Neural progenitor cell (in vitro differentiated cells): Measurements from ENCODE around the gene URB1. TPM values are rescaled to one million over a fixed set of nuclear protein-coding genes. Genes with fewer than 3 reads are reported as not detected.

Experiments used
- DNase-seq: peaks from one replicate; pipeline ENCODE4 v3.0.0-alpha.2; 2016; ENCODE audit warnings: low spot score
- H2AFZ ChIP-seq: fragments of 200-600 bp; sonication (generic); replicated peaks from 2 replicates; pipeline ENCODE4 v1.6.1; 2016; ENCODE audit warnings: antibody characterized with exemption
- H3F3A ChIP-seq: fragments of 200-600 bp; sonication (generic); 2 replicates; pipeline ENCODE4 v1.6.1; 2016; ENCODE audit warnings: antibody characterized with exemption, low read depth
- H3K27ac ChIP-seq: fragments of 200-600 bp; sonication (generic); 2 replicates; pipeline ENCODE4 v1.5.1; 2016; ENCODE audit warnings: mild to moderate bottlenecking
- H3K27me3 ChIP-seq: fragments of 200-600 bp; sonication (generic); 2 replicates; pipeline ENCODE4 v1.6.1; 2016; ENCODE audit warnings: mild to moderate bottlenecking, moderate library complexity
- H3K36me3 ChIP-seq: fragments of 200-600 bp; sonication (generic); 2 replicates; pipeline ENCODE4 v1.5.1; 2016
- H3K4me1 ChIP-seq: fragments of 200-600 bp; sonication (generic); 2 replicates; pipeline ENCODE4 v1.6.1; 2016; ENCODE audit warnings: mixed run types
- H3K4me2 ChIP-seq: fragments of 200-600 bp; sonication (generic); 2 replicates; pipeline ENCODE4 v1.6.1; 2016
- H3K4me3 ChIP-seq: fragments of 200-600 bp; sonication (generic); 2 replicates; pipeline ENCODE4 v1.5.1; 2016
- H3K79me2 ChIP-seq: fragments of 200-600 bp; sonication (generic); 2 replicates; pipeline ENCODE4 v1.6.1; 2016; ENCODE audit warnings: low read depth
- H3K9ac ChIP-seq: fragments of 200-600 bp; sonication (generic); 2 replicates; pipeline ENCODE4 v1.6.1; 2016
- H3K9me3 ChIP-seq: fragments of 200-600 bp; sonication (generic); 2 replicates; pipeline ENCODE4 v1.5.1; 2016; ENCODE audit warnings: low read depth
- H4K20me1 ChIP-seq: fragments of 200-600 bp; sonication (generic); 2 replicates; pipeline ENCODE4 v1.6.1; 2016; ENCODE audit warnings: low read depth
- H3K27ac Mint-ChIP-seq: 3 replicates; pipeline ENCODE4 v1.8.0; 2021; ENCODE audit warnings: mixed read lengths
- H3K27me3 Mint-ChIP-seq: 2 replicates; pipeline ENCODE4 v1.8.0; 2022; ENCODE audit warnings: low read depth, mild to moderate bottlenecking, inconsistent platforms, moderate library complexity, mixed read lengths; ENCODE audit not compliant: insufficient read depth
- H3K36me3 Mint-ChIP-seq: 3 replicates; pipeline ENCODE4 v1.8.0; 2021; ENCODE audit warnings: mixed read lengths
- H3K4me1 Mint-ChIP-seq: 3 replicates; pipeline ENCODE4 v1.8.0; 2021; ENCODE audit warnings: mixed read lengths
- H3K4me3 Mint-ChIP-seq: 3 replicates; pipeline ENCODE4 v1.8.0; 2021; ENCODE audit warnings: mild to moderate bottlenecking, moderate library complexity, mixed read lengths
- H3K9me3 Mint-ChIP-seq: 3 replicates; pipeline ENCODE4 v1.8.0; 2020; ENCODE audit warnings: mixed read lengths
- CTCF ChIP-seq: fragments of 200-600 bp; sonication (generic); IDR thresholded peaks from 2 replicates; pipeline ENCODE4 v1.5.1; 2017; ENCODE audit warnings: antibody characterized with exemption, mild to moderate bottlenecking
- EZH2 ChIP-seq: fragments of 200-600 bp; sonication (generic); IDR thresholded peaks from 2 replicates; pipeline ENCODE4 v1.6.1; 2017; ENCODE audit warnings: antibody characterized with exemption, mild to moderate bottlenecking, moderate library complexity
- EZH2phosphoT487 ChIP-seq: fragments of 200-600 bp; sonication (generic); IDR thresholded peaks from 2 replicates; pipeline ENCODE4 v1.6.1; 2017; ENCODE audit warnings: antibody characterized with exemption
- total RNA-seq: library from RNA; depleted of rRNA; stranded (reverse); fragments of >200 nt; gene quantifications from 2 replicates; pipeline ENCODE4 v1.2.3, GENCODE V29; 2015; ENCODE audit warnings: low replicate concordance

The URB1 gene
- total RNA-seq, 1 donor from 2014 or later = 7.7 TPM

- Histone ChIP-seq H3K27ac (no peak overlapping the region), H4K20me1 (no peaks in the 10 kb centered on the region), H3K4me2 (no peak overlapping the region), H3K4me3 (no peak overlapping the region), H3K79me2 (no peaks in the 10 kb centered on the region), H3K9me3 (no peaks in the 10 kb centered on the region), H3K4me1 (no peaks in the 10 kb centered on the region), H3K9ac (no peak overlapping the region), H3K36me3 (peaks cover 7% of the 10 kb centered on the region), H3K27me3 (no peaks in the 10 kb centered on the region), H2AFZ (no peak overlapping the region), H3F3A (no peaks in the 10 kb centered on the region)
- H3K27ac Mint-ChIP-seq = no peak overlapping the region
- no peak overlapping the region for H3K4me3 Mint-ChIP-seq
- H3K9me3 Mint-ChIP-seq = peaks cover 14% of the 10 kb centered on the region
- no peak for TF ChIP-seq EZH2phosphoT487
- TF ChIP-seq CTCF = no peak
- DNase-seq = no peak
- no peaks in the 10 kb centered on the region for H3K27me3 Mint-ChIP-seq
- peaks cover 53% of the 10 kb centered on the region for H3K36me3 Mint-ChIP-seq
- no peaks in the 10 kb centered on the region for H3K4me1 Mint-ChIP-seq
These were observed 45.9 kb downstream of the URB1 start for GRCh38 chr21:32346951-32347350.

- H4K20me1 ChIP-seq = no peaks in the 10 kb centered on the region
- TF ChIP-seq EZH2phosphoT487 = no peak
- TF ChIP-seq CTCF = no peak
- no peak for TF ChIP-seq EZH2
- no peak overlapping the region for H3K4me2 ChIP-seq
- H3K4me1 ChIP-seq = peaks cover 3% of the 10 kb centered on the region
- DNase-seq = no peak
- no peaks in the 10 kb centered on the region for H3K79me2 ChIP-seq
- peaks cover 18% of the 10 kb centered on the region for H3K4me1 Mint-ChIP-seq
- H3K27me3 Mint-ChIP-seq = peaks cover 4% of the 10 kb centered on the region
- peaks cover 7% of the 10 kb centered on the region for H3K36me3 ChIP-seq
- H3K27me3 ChIP-seq = no peaks in the 10 kb centered on the region
- H3K9ac ChIP-seq = no peak overlapping the region
- peaks cover 14% of the 10 kb centered on the region for H3K9me3 Mint-ChIP-seq
- peaks cover 59% of the 10 kb centered on the region for H3K36me3 Mint-ChIP-seq
- no peak overlapping the region for H3K4me3 ChIP-seq
- no peak overlapping the region for H3K4me3 Mint-ChIP-seq
- H3K27ac Mint-ChIP-seq = no peak overlapping the region
- H3F3A ChIP-seq = peaks cover 4% of the 10 kb centered on the region
- H3K27ac ChIP-seq = no peak overlapping the region
- no peaks in the 10 kb centered on the region for H3K9me3 ChIP-seq
- H2AFZ ChIP-seq = no peak overlapping the region
These were observed 51.7 kb downstream of the URB1 start for GRCh38 chr21:32340863-32341848.

GRCh38 chr21:32338209-32338921, 54.4 kb downstream of the URB1 start:
- Histone ChIP-seq H3K9me3 (no peaks in the 10 kb centered on the region), H3K4me2 (no peak overlapping the region), H3K36me3 (peaks cover 5% of the 10 kb centered on the region), H3K9ac (no peak overlapping the region), H4K20me1 (peaks cover 7% of the 10 kb centered on the region), H2AFZ (no peak overlapping the region), H3K27ac (no peak overlapping the region), H3K79me2 (no peaks in the 10 kb centered on the region), H3K4me1 (peaks cover 21% of the 10 kb centered on the region), H3K4me3 (no peak overlapping the region), H3K27me3 (no peaks in the 10 kb centered on the region), H3F3A (peaks cover 4% of the 10 kb centered on the region)
- Mint-ChIP-seq H3K4me1 (peaks cover 30% of the 10 kb centered on the region), H3K36me3 (peaks cover 52% of the 10 kb centered on the region), H3K9me3 (peaks cover 4% of the 10 kb centered on the region), H3K27me3 (peaks cover 9% of the 10 kb centered on the region), H3K4me3 (no peak overlapping the region), H3K27ac (no peak overlapping the region)
- TF ChIP-seq CTCF = no peak
- no peak for TF ChIP-seq EZH2
- no peak for TF ChIP-seq EZH2phosphoT487
- DNase-seq = no peak
